Upper lobe of right lung (tissue), 1 donor: ENCODE data around the gene ARG1. TPM values are rescaled to one million over a fixed set of nuclear protein-coding genes. Genes with fewer than 3 reads are reported as not detected.

Experiments used
- ATAC-seq: fragments of 200-7000 bp; cut with Tn5 transposase; one replicate; pipeline ENCODE4 v1.9.1; 2020; ENCODE audit warnings: mild to moderate bottlenecking, moderate library complexity
- DNase-seq: peaks from one replicate; pipeline ENCODE4 v3.0.0-alpha.2; 2020
- H3K27ac ChIP-seq: fragments of 200-600 bp; one replicate; pipeline ENCODE4 v1.8.0; 2022
- H3K27me3 ChIP-seq: fragments of 200-600 bp; one replicate; pipeline ENCODE4 v1.8.0; 2022; ENCODE audit warnings: mild to moderate bottlenecking
- H3K36me3 ChIP-seq: fragments of 200-600 bp; one replicate; pipeline ENCODE4 v1.8.0; 2022
- H3K4me1 ChIP-seq: fragments of 200-600 bp; one replicate; pipeline ENCODE4 v1.8.0; 2022
- H3K4me3 ChIP-seq: fragments of 200-600 bp; one replicate; pipeline ENCODE4 v1.8.0; 2022; ENCODE audit warnings: mild to moderate bottlenecking
- H3K9me3 ChIP-seq: fragments of 200-600 bp; one replicate; pipeline ENCODE4 v1.8.0; 2022
- CTCF ChIP-seq: fragments of 200-600 bp; IDR thresholded peaks from one replicate; pipeline ENCODE4 v1.8.0; 2022; ENCODE audit warnings: antibody characterized with exemption
- intact Hi-C: fragments of 100-400 bp; cut with DNase I; formaldehyde crosslinking; loops from one replicate; pipeline ENCODE4 v1.11.0; 2022
- total RNA-seq: library from RNA; stranded (reverse); fragmentation: NEBNext Ultra II Directional; extraction: Animal tissue kit (Norgen Biotek cat#: 25700); gene quantifications from one replicate; pipeline ENCODE4 v1.2.1, GENCODE V29; 2021
- donor health status: DM: no; HTN: yes; CAD: no; lungs with severe emphysema.

Gene ARG1
- total RNA-seq, 1 donor from 2014 or later, result 1.3 TPM

- Histone ChIP-seq H3K9me3 (no peaks in the 10 kb centered on the region), H3K36me3 (peaks cover 98% of the 10 kb centered on the region), H3K4me1 (no peaks in the 10 kb centered on the region), H3K27me3 (no peaks in the 10 kb centered on the region), H3K4me3 (no peak overlapping the region), H3K27ac (no peak overlapping the region)
- TF ChIP-seq CTCF, result no peak
- intact Hi-C loops, result no loop called here
- ATAC-seq (no peak), DNase-seq (no peak)
These were observed 40.4 kb downstream of the ARG1 start for GRCh38 chr6:131613296-131613925.

- H3K4me1 ChIP-seq, result no peaks in the 10 kb centered on the region
- no peak for TF ChIP-seq CTCF
- peaks cover 98% of the 10 kb centered on the region for H3K36me3 ChIP-seq
- no peak overlapping the region for H3K4me3 ChIP-seq
- no peaks in the 10 kb centered on the region for H3K9me3 ChIP-seq
- no peak overlapping the region for H3K27ac ChIP-seq
- DNase-seq (no peak), ATAC-seq (no peak)
- intact Hi-C loops, result no loop called here
- H3K27me3 ChIP-seq, result no peaks in the 10 kb centered on the region
These were observed 42.2 kb downstream of the ARG1 start for GRCh38 chr6:131615275-131615674.

- Histone ChIP-seq H3K27ac (peak within 1 kb of the TSS; percentile 82), H3K4me3 (peak within 1 kb of the TSS; percentile 72), H3K9me3 (no peaks in the 10 kb centered on the region), H3K4me1 (peaks cover 22% of the 10 kb centered on the region), H3K27me3 (no peaks in the 10 kb centered on the region), H3K36me3 (peaks cover 28% of the 10 kb centered on the region)
- DNase-seq, result peak; percentile 97
- intact Hi-C loops, result no loop called here
- peak; percentile 100 for ATAC-seq
- TF ChIP-seq CTCF, result peak; percentile 96
These were observed 55.0 kb downstream of the ARG1 start, which contains the start of gene MED23 for GRCh38 chr6:131627724-131628682. Gene MED23, minus strand, starts transcription at chr6:131628242. Its CDS starts 193 bp downstream, at chr6:131628049.

GRCh38 chr6:131628726-131629125 is 55.7 kb downstream of the ARG1 start:
- DNase-seq (no peak), ATAC-seq (no peak)
- Histone ChIP-seq H3K36me3 (peaks cover 20% of the 10 kb centered on the region), H3K4me3 (peak overlapping the region; percentile 72), H3K27me3 (no peaks in the 10 kb centered on the region), H3K27ac (peak overlapping the region; percentile 82), H3K9me3 (no peaks in the 10 kb centered on the region), H3K4me1 (peaks cover 22% of the 10 kb centered on the region)
- intact Hi-C loops, result no loop called here
- TF ChIP-seq CTCF, result no peak

GRCh38 chr6:131629651-131630050 is 56.6 kb downstream of the ARG1 start:
- TF ChIP-seq CTCF, result no peak
- ATAC-seq (no peak), DNase-seq (no peak)
- intact Hi-C loops, result no loop called here
- H3K36me3 ChIP-seq, result peaks cover 11% of the 10 kb centered on the region
- no peak overlapping the region for H3K4me3 ChIP-seq
- peaks cover 22% of the 10 kb centered on the region for H3K4me1 ChIP-seq
- H3K27ac ChIP-seq, result no peak overlapping the region
- H3K9me3 ChIP-seq, result no peaks in the 10 kb centered on the region
- no peaks in the 10 kb centered on the region for H3K27me3 ChIP-seq
